Activated naive CD8-positive, alpha-beta T cell treated with anti-CD3 and anti-CD28 coated beads, Interleukin-2, amount 50 U/mL, for 24 hours (primary cell): Measurements from ENCODE around the gene MICA.
"Not testable (repeated sequence)": the region's sequence is repeated elsewhere in the genome, so short reads cannot be mapped to it uniquely, and the experiment has no call there.

ENCODE experiments used
- ATAC-seq: fragments of 150-1000 bp; cut with Tn5 transposase; one replicate; pipeline ENCODE4 v1.10.0; 2021
- DNase-seq: peaks from one replicate; pipeline ENCODE4 v3.0.0; 2021
- H3K27ac Mint-ChIP-seq: one replicate; pipeline ENCODE4 v1.8.0; 2021; ENCODE audit warnings: mild to moderate bottlenecking, mixed read lengths
- H3K27me3 Mint-ChIP-seq: one replicate; pipeline ENCODE4 v1.8.0; 2021; ENCODE audit warnings: mixed read lengths
- H3K36me3 Mint-ChIP-seq: one replicate; pipeline ENCODE4 v1.8.0; 2021; ENCODE audit warnings: low read depth, mixed read lengths
- H3K4me1 Mint-ChIP-seq: one replicate; pipeline ENCODE4 v1.8.0; 2021; ENCODE audit warnings: mixed read lengths
- H3K4me3 Mint-ChIP-seq: one replicate; pipeline ENCODE4 v1.8.0; 2021; ENCODE audit warnings: mild to moderate bottlenecking, moderate library complexity, mixed read lengths
- H3K9me3 Mint-ChIP-seq: one replicate; pipeline ENCODE4 v1.8.0; 2021; ENCODE audit warnings: mixed read lengths

Gene MICA

GRCh38 chr6:31446481-31446880 lies 43.1 kb downstream of the MICA start:
- no peak for ATAC-seq
- no peak for DNase-seq
- H3K27ac Mint-ChIP-seq = no peak overlapping the region
- H3K4me3 Mint-ChIP-seq = no peak overlapping the region
- H3K27me3 Mint-ChIP-seq = peaks cover 42% of the 10 kb centered on the region
- no peaks in the 10 kb centered on the region for H3K36me3 Mint-ChIP-seq
- H3K9me3 Mint-ChIP-seq = no peaks in the 10 kb centered on the region
- no peaks in the 10 kb centered on the region for H3K4me1 Mint-ChIP-seq

GRCh38 chr6:31446999-31447789 lies 43.8 kb downstream of the MICA start:
- not testable (repeated sequence) for H3K27ac Mint-ChIP-seq, H3K36me3 Mint-ChIP-seq, DNase-seq, ATAC-seq, H3K9me3 Mint-ChIP-seq, H3K4me1 Mint-ChIP-seq, H3K4me3 Mint-ChIP-seq
- peaks cover 36% of the 10 kb centered on the region for H3K27me3 Mint-ChIP-seq

GRCh38 chr6:31450751-31451150 lies 47.4 kb downstream of the MICA start:
- ATAC-seq = no peak
- Mint-ChIP-seq H3K27me3 (peaks cover 13% of the 10 kb centered on the region), H3K4me1 (no peaks in the 10 kb centered on the region), H3K36me3 (peaks cover 5% of the 10 kb centered on the region), H3K4me3 (no peak overlapping the region), H3K9me3 (peaks cover 6% of the 10 kb centered on the region), H3K27ac (no peak overlapping the region)
- DNase-seq = no peak

- no peak for ATAC-seq
These were observed 49.5 kb downstream of the MICA start for GRCh38 chr6:31452859-31453258.

GRCh38 chr6:31453259-31453658 lies 49.9 kb downstream of the MICA start:
- H3K9me3 Mint-ChIP-seq = peaks cover 11% of the 10 kb centered on the region
- no peak overlapping the region for H3K4me3 Mint-ChIP-seq
- DNase-seq = no peak
- H3K27me3 Mint-ChIP-seq = peaks cover 11% of the 10 kb centered on the region
- no peak for ATAC-seq
- H3K36me3 Mint-ChIP-seq = peaks cover 5% of the 10 kb centered on the region
- H3K27ac Mint-ChIP-seq = no peak overlapping the region
- H3K4me1 Mint-ChIP-seq = no peaks in the 10 kb centered on the region

More at GRCh38 chr6:31452859-31453258, 49.5 kb downstream of the MICA start:
- H3K4me1 Mint-ChIP-seq = no peaks in the 10 kb centered on the region
- peaks cover 11% of the 10 kb centered on the region for H3K27me3 Mint-ChIP-seq
- no peak overlapping the region for H3K27ac Mint-ChIP-seq
- no peak overlapping the region for H3K4me3 Mint-ChIP-seq
- no peak for DNase-seq
- peaks cover 11% of the 10 kb centered on the region for H3K9me3 Mint-ChIP-seq
- H3K36me3 Mint-ChIP-seq = peaks cover 5% of the 10 kb centered on the region

GRCh38 chr6:31459864-31460263 lies 56.5 kb downstream of the MICA start:
- peaks cover 25% of the 10 kb centered on the region for H3K4me1 Mint-ChIP-seq
- not testable (repeated sequence) for H3K27ac Mint-ChIP-seq, H3K27me3 Mint-ChIP-seq, ATAC-seq, H3K9me3 Mint-ChIP-seq, DNase-seq, H3K4me3 Mint-ChIP-seq
- H3K36me3 Mint-ChIP-seq = peaks cover 19% of the 10 kb centered on the region

- Mint-ChIP-seq H3K9me3 (peaks cover 4% of the 10 kb centered on the region), H3K36me3 (peaks cover 25% of the 10 kb centered on the region), H3K27me3 (no peaks in the 10 kb centered on the region), H3K4me3 (no peak overlapping the region), H3K4me1 (peaks cover 31% of the 10 kb centered on the region), H3K27ac (no peak overlapping the region)
- DNase-seq (no peak), ATAC-seq (no peak)
These were observed 57.1 kb downstream of the MICA start for GRCh38 chr6:31460361-31461025.

GRCh38 chr6:31462026-31462963 lies 58.9 kb downstream of the MICA start:
- peaks cover 33% of the 10 kb centered on the region for H3K36me3 Mint-ChIP-seq
- H3K27me3 Mint-ChIP-seq = no peaks in the 10 kb centered on the region
- no peak for DNase-seq
- H3K9me3 Mint-ChIP-seq = no peaks in the 10 kb centered on the region
- H3K4me3 Mint-ChIP-seq = peak overlapping the region; percentile 98
- peaks cover 49% of the 10 kb centered on the region for H3K4me1 Mint-ChIP-seq
- ATAC-seq = peak; percentile 30
- peak overlapping the region; percentile 95 for H3K27ac Mint-ChIP-seq

GRCh38 chr6:31462964-31463870 lies 59.8 kb downstream of the MICA start:
- ATAC-seq (peak; percentile 95), DNase-seq (peak; percentile 88)
- H3K9me3 Mint-ChIP-seq = no peaks in the 10 kb centered on the region
- H3K4me3 Mint-ChIP-seq = peak overlapping the region; percentile 98
- H3K27me3 Mint-ChIP-seq = no peaks in the 10 kb centered on the region
- peak overlapping the region; percentile 95 for H3K27ac Mint-ChIP-seq
- peaks cover 58% of the 10 kb centered on the region for H3K4me1 Mint-ChIP-seq
- peaks cover 33% of the 10 kb centered on the region for H3K36me3 Mint-ChIP-seq

GRCh38 chr6:31464252-31465184 lies 61.1 kb downstream of the MICA start:
- peak overlapping the region; percentile 95 for H3K27ac Mint-ChIP-seq
- no peak for DNase-seq
- peak overlapping the region; percentile 98 for H3K4me3 Mint-ChIP-seq
- no peak for ATAC-seq
- H3K9me3 Mint-ChIP-seq = no peaks in the 10 kb centered on the region
- H3K27me3 Mint-ChIP-seq = no peaks in the 10 kb centered on the region
- H3K36me3 Mint-ChIP-seq = peaks cover 33% of the 10 kb centered on the region
- H3K4me1 Mint-ChIP-seq = peaks cover 69% of the 10 kb centered on the region
